SU-DHL-6 (cell line): ENCODE results near the gene P2RY1.

Experiments used
- CTCF ChIP-seq: fragments of 200-600 bp; sonication (generic); IDR thresholded peaks from one replicate; pipeline ENCODE4 v1.5.1; 2017; ENCODE audit warnings: antibody characterized with exemption, mild to moderate bottlenecking, low read length, moderate library complexity; ENCODE audit not compliant: insufficient read depth, poor library complexity, severe bottlenecking
- EZH2phosphoT487 ChIP-seq: fragments of 200-600 bp; sonication (generic), shearing (Covaris generic); conservative IDR thresholded peaks from 2 replicates; pipeline ENCODE4 v1.6.1; 2018; ENCODE audit warnings: mild to moderate bottlenecking, antibody characterized with exemption, low read length, moderate library complexity, mixed read lengths

GRCh38 chr3:152830245-152830644, 4.7 kb upstream of the P2RY1 start:
- no peak for TF ChIP-seq CTCF
- TF ChIP-seq EZH2phosphoT487, result no peak
